GM18858 (cell line): Measurements from ENCODE around the gene MYH8.

Source experiments
- ATAC-seq: cut with Tn5 transposase; IDR thresholded peaks from one replicate; pipeline ENCODE4 v1.9.1; 2021; ENCODE audit not compliant: unreplicated experiment

Gene MYH8

GRCh38 chr17:10384175-10384574, 37.6 kb downstream of the MYH8 start:
- no peak for ATAC-seq

- ATAC-seq = no peak
Measured at GRCh38 chr17:10380631-10381408, 40.9 kb downstream of the MYH8 start.

GRCh38 chr17:10372906-10373305, 48.8 kb downstream of the MYH8 start, which contains the start of gene MYH13:
Gene MYH13, minus strand, starts transcription at chr17:10373006. Its CDS starts 8,476 bp downstream, at chr17:10364530.
- no peak for ATAC-seq

GRCh38 chr17:10370016-10370608, 51.6 kb downstream of the MYH8 start:
- no peak for ATAC-seq

- no peak for ATAC-seq
Measured at GRCh38 chr17:10369239-10369638, 52.5 kb downstream of the MYH8 start.

- no peak for ATAC-seq
Measured at GRCh38 chr17:10368561-10368960, 53.2 kb downstream of the MYH8 start.

- no peak for ATAC-seq
Measured at GRCh38 chr17:10360578-10360977, 61.2 kb downstream of the MYH8 start.

- ATAC-seq = no peak
Measured at GRCh38 chr17:10357768-10358167, 64.0 kb downstream of the MYH8 start.

- ATAC-seq = no peak
Measured at GRCh38 chr17:10354651-10355050, 67.1 kb downstream of the MYH8 start.

- ATAC-seq = no peak
Measured at GRCh38 chr17:10352893-10353292, 68.9 kb downstream of the MYH8 start.

- ATAC-seq = no peak
Measured at GRCh38 chr17:10349403-10349802, 72.3 kb downstream of the MYH8 start.

GRCh38 chr17:10344816-10345215, 76.9 kb downstream of the MYH8 start:
- no peak for ATAC-seq
